HUDEP-2 (cell line): ENCODE measurements around the gene GPC6.
"Not testable (repeated sequence)": the region's sequence is repeated elsewhere in the genome, so short reads cannot be mapped to it uniquely, and the experiment has no call there.

Experiments used
- DNase-seq, 76 experiments: peaks; one replicate each; lab custom pipeline; 2025; ENCODE audit not compliant: unreplicated experiment in 76 of 76; lab: John Stamatoyannopoulos, UW

GPC6 gene

DNA sequence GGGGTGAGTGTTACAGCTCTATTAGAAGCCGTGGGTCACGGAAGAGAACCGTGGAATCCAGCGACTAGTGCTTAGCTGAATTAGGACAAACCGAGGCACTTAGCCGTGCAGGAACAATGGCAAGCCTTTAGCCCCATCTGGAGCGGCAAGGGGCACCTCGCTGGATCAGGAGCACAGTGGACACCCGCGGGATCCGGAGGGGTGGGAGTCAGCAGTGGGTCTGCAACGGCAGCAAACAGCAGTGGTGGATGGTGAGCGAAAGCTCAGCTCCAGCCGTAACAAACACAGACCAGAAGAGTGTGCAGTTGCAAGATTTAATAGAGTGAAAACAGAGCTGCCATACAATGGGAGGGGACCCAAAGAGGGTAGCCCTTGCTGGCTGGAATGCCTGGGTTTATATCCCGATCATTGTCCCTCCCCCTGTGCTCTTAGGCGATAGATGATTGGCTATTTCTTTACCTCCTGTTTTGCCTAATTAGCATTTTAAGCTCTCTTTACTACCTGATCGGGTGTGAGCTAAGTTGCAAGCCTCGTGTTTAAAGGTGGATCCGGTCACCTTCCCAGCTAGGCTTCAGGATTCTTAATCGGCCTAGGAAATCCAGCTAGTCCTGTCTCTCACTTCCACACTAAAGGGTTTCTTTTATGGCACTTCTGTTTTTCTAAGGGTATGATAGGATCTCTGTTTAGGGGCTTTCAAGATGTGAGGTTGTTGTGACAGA, 1076.4 kb downstream of the GPC6 start:
- DNase-seq = not testable (repeated sequence)

- no peak for DNase-seq
These were observed 1077.1 kb downstream of the GPC6 start for GRCh38 chr13:94303644-94304174.

DNA sequence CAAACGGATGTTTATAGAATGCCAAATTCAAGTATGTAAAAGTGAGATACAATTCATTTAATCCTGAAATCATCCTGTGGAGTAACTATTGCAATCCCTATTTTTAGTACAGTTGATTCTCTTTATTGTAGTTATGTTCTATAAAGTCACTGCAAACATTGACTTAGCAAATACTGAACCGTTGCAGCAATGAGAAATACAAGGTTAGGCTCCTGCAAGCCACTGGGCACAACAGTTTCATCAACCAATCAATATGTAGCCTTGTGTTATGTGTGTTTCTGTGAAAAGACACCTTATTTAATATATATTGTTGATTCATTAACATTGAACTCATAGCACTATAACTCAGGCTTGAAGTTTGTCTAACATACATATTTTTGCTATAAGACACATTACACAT, 1078.4 kb downstream of the GPC6 start:
- no peak for DNase-seq

- DNase-seq = no peak
These were observed 1078.9 kb downstream of the GPC6 start for GRCh38 chr13:94305463-94305862.

- no peak for DNase-seq
These were observed 1079.3 kb downstream of the GPC6 start for GRCh38 chr13:94305934-94306333.

DNA sequence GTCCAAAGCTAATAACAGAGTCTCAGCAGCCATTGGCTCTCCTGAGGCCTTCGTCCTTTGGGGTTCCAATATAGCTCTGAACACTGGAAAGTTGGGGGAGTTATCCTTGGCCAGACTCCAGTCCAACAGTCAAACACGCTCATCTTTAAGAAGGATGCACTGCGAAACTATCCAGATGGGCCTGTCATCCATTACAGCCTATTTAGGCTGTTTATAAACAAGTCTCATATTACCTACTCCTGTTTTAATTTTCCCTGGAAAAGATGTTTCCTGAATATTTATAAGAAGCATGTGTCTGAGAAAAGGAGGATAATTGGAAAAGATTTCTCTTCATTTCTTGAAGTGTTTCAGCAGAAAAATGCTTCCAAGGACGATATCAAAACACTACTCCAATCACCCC, 1082.2 kb downstream of the GPC6 start:
- DNase-seq = no peak

DNA sequence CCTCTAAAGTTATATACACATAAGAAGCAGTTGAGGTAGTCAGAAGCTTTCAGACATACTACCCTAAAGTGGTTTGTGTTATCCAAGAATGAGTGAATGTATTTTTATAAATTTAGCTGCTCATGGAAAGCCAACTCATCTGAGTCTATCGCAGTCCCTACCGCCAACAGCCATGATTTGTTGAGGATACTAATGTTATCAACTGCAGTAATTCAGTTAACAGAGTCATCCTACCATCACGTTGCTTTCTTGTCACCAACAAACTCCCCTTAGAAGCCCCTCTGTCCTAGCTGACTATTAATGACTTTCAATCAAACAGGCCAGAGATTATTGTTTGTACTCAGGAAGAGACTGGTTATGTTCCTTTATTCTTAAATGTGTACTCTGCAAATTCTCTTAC, 1083.0 kb downstream of the GPC6 start:
- no peak for DNase-seq

DNA sequence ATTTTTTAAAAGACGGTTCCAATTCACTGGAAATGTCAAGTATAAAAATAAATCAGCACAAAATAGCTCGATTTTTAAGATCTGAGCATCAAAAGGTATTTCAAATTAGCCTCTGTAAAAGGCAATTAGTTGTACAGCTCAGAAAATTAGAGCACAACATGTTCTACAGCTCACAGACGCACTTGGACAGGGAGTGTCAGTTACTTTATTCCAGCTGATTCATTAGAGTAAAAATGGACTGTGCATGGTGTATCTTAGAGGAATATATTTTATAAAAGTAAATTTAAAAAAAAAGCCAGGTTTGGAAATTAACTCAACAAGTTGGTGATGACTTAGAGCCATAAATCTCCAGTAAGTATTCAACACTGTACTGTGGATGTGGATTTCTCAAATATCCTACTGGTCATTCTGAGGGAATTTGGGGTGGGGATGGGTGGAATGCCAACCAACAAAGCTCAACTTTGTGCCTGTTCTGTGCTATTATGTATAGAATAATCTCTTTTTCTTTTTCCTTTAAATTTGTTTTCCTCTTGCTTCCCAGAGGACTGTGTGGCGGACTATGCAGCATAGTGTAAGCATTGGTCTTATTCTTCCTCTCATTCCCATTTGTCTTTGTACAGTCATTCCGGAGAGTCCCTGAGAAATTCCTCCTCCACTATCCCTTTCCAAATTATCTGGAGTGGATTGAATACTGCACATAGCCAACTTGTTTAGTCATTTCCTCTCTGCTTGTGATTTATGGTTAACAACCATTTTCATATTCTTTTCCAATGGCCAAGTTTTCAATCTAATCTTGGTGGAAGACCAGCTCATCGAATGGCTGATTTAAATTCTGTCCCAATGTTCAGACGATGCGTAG, 1083.6 kb downstream of the GPC6 start:
- DNase-seq = no peak

GRCh38 chr13:94311893-94312292, 1085.3 kb downstream of the GPC6 start:
- no peak for DNase-seq

DNA sequence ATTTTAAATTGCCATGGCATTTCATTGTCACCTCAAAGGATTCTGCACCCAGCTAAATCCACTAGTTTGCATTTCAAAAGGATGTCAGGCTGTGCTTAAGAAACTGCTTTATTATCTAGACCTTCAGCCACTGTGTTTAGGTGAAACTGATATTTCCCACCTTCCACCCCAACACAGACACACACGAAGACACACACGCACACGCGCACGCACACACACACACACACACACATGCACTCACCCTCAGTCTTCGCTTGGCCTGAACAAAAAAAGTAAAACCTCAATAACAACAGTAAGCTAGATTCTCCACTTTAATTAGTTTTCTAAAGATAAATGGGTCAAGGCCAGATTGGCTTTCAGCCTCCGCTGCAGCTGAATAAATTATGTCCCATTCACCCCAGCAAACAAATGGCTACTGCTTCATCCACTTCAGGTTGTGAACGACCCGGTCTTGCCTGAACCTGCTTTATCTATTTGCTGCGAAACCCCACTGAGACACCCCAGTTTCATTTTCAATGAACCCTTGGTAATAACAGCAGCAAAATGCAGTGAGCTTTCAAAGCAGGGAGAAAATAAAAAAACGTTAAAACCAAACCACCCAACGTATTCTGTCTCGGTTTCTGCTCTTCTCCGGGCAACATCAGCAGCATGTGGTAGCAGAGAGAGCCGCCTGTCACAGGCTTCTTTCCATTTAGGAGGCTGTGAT, 1086.1 kb downstream of the GPC6 start:
- DNase-seq = no peak

- no peak for DNase-seq
These were observed 1086.8 kb downstream of the GPC6 start for GRCh38 chr13:94313321-94313910.

- no peak for DNase-seq
These were observed 1087.3 kb downstream of the GPC6 start for GRCh38 chr13:94313926-94314325.

DNA sequence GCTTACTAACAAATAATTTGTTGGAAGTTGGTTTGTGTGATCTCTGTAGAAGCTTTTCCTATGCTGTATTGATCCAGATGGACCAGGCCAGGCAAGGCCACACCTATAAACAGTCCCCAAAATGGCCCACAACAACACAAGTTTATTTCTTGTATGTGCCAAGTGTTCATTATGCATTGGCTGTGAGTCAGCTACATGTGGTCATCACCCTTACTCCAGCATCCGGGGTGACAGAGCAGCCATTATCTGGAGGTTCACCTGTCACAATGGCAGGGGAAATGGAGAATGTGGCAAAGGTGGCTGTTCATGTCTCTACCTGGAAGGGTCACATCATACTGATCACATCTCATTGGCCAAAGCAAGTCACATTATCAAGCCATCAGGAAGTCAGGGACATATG, 1088.6 kb downstream of the GPC6 start:
- DNase-seq = no peak

GRCh38 chr13:94317063-94317491, 1090.5 kb downstream of the GPC6 start:
- no peak for DNase-seq

GRCh38 chr13:94318418-94318817, 1091.8 kb downstream of the GPC6 start:
- DNase-seq = no peak

- DNase-seq = no peak
These were observed 1092.9 kb downstream of the GPC6 start for GRCh38 chr13:94319501-94319900.

DNA sequence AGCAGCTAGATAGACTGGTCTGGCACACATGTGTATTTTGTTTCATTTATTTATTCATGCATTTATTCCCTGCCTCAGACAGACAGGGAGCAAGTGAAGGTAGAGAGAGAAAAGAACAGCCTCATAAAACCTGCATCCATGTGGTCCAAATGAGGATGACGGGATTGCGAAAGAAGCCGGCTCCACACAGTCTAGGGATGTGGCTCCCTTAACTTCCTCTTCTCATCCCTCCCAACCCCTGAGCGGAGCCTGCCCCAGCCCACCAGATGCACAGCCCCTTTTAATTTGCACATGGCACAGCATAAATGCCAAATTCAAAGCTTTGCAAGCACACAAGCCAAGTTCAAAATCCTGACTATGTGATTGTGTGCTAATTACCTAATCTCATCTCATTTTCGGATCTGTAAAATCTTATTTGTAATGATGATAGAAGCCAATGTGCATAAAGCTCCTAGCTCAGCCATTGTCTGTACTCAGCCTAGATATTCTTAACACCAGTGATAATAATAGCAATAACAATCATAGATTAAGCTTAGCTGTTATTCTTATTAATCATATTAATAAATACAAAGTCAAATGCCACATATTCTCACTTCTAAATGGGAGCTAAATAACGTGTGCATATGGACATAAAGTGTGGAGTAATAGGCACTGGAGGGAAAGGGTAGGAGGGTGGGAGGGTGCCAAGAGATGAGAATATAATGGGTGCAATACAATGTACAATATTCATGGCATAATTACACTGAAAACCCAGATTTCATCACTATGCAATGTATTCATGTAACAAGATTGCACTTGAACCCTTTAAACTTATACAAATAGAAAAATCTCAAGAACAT, 1096.5 kb downstream of the GPC6 start:
- no peak for DNase-seq

GRCh38 chr13:94323764-94324758, 1097.5 kb downstream of the GPC6 start:
- DNase-seq = no peak
